SK-MEL-5 (cell line): ENCODE measurements around the gene POU6F1. TPM values are rescaled to one million over a fixed set of nuclear protein-coding genes. Genes with fewer than 3 reads are reported as not detected.

Experiments
- DNase-seq: peaks from one replicate; pipeline ENCODE4 v3.0.0-alpha.2; 2016; ENCODE audit warnings: low read depth, low spot score
- in situ Hi-C: cut with HindIII; loops from 2 replicates; pipeline ENCODE4 v1.10.0; 2016; ENCODE audit warnings: low sequenced_read_pairs, high pct_unique_total_duplicates, low pct_unique_long_range_greater_than_20kb
- total RNA-seq: library from RNA; depleted of rRNA; stranded (reverse); fragments of >200 nt; shearing (Covaris generic); gene quantifications from 2 replicates; pipeline ENCODE4 v1.2.3, GENCODE V29; 2014

POU6F1 gene
- total RNA-seq, 1 experiment from 2014 or later = 3.1 TPM

GRCh38 chr12:51205350-51205749 is 12.5 kb downstream of the POU6F1 start:
- in situ Hi-C loops = no loop called here
- no peak for DNase-seq

GRCh38 chr12:51202718-51203117 is 15.1 kb downstream of the POU6F1 start:
- DNase-seq = no peak
- in situ Hi-C loops = no loop called here

- no peak for DNase-seq
- in situ Hi-C loops = no loop called here
Measured at GRCh38 chr12:51200806-51201205, 17.1 kb downstream of the POU6F1 start.

GRCh38 chr12:51200156-51200555 is 17.7 kb downstream of the POU6F1 start:
- in situ Hi-C loops = no loop called here
- DNase-seq = no peak

GRCh38 chr12:51199366-51199945 is 18.4 kb downstream of the POU6F1 start:
- in situ Hi-C loops = no loop called here
- no peak for DNase-seq

- in situ Hi-C loops = no loop called here
Measured at GRCh38 chr12:51198568-51199365, 19.1 kb downstream of the POU6F1 start.

GRCh38 chr12:51197736-51198567 is 19.9 kb downstream of the POU6F1 start:
- in situ Hi-C loops = no loop called here
- no peak for DNase-seq

More at GRCh38 chr12:51198568-51199365, 19.1 kb downstream of the POU6F1 start:
- DNase-seq = no peak

GRCh38 chr12:51196547-51196946 is 21.3 kb downstream of the POU6F1 start:
- in situ Hi-C loops = no loop called here
- no peak for DNase-seq

GRCh38 chr12:51195841-51196240 is 22.0 kb downstream of the POU6F1 start:
- in situ Hi-C loops = no loop called here
- no peak for DNase-seq

GRCh38 chr12:51192284-51192671 is 25.6 kb downstream of the POU6F1 start:
- in situ Hi-C loops = no loop called here
- no peak for DNase-seq

GRCh38 chr12:51191516-51192283 is 26.2 kb downstream of the POU6F1 start:
- in situ Hi-C loops = no loop called here

GRCh38 chr12:51190820-51191219 is 27.0 kb downstream of the POU6F1 start:
- in situ Hi-C loops = no loop called here
- no peak for DNase-seq

More at GRCh38 chr12:51191516-51192283, 26.2 kb downstream of the POU6F1 start:
- DNase-seq = no peak

- in situ Hi-C loops = no loop called here
- no peak for DNase-seq
Measured at GRCh38 chr12:51189790-51190355, 28.0 kb downstream of the POU6F1 start.

- in situ Hi-C loops = no loop called here
- DNase-seq = no peak
Measured at GRCh38 chr12:51188359-51189051, 29.4 kb downstream of the POU6F1 start.

- DNase-seq = no peak
- in situ Hi-C loops = no loop called here
Measured at GRCh38 chr12:51187370-51187987, 30.4 kb downstream of the POU6F1 start.

GRCh38 chr12:51186465-51187085 is 31.3 kb downstream of the POU6F1 start:
- in situ Hi-C loops = no loop called here
- no peak for DNase-seq
